ENCODE measurements around the gene PLET1.

DNA sequence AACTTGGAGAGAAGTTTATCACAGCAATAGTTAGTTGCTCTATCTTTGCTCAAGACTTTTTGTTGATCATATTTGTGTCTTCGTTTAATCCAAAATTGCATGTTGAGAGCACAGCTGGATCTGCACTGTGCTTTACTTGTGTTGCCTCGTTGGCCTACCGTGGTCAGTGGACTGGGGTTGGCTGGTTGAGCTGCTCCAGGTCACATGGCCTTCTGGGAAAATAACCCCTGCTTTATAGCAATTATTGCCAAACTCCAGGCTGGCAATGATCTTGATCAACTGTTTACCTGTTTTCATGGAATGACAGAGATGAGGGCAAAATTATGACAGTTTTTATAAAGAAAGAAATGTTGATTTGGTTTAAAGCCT lies 5.7 kb upstream of the PLET1 start:
- TF ChIP-seq, protein P1, sequence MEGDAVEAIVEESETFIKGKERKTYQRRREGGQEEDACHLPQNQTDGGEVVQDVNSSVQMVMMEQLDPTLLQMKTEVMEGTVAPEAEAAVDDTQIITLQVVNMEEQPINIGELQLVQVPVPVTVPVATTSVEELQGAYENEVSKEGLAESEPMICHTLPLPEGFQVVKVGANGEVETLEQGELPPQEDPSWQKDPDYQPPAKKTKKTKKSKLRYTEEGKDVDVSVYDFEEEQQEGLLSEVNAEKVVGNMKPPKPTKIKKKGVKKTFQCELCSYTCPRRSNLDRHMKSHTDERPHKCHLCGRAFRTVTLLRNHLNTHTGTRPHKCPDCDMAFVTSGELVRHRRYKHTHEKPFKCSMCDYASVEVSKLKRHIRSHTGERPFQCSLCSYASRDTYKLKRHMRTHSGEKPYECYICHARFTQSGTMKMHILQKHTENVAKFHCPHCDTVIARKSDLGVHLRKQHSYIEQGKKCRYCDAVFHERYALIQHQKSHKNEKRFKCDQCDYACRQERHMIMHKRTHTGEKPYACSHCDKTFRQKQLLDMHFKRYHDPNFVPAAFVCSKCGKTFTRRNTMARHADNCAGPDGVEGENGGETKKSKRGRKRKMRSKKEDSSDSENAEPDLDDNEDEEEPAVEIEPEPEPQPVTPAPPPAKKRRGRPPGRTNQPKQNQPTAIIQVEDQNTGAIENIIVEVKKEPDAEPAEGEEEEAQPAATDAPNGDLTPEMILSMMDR (conservative IDR thresholded peaks at IDR 0.05; ENCODE audit: low read length): no peak
- no peak for TF ChIP-seq EZH2phosphoT487 (IDR thresholded peaks at IDR 0.05; ENCODE audit: borderline replicate concordance, low read depth, low read length)
